Measurements from ENCODE around the gene PPOX.

The PPOX gene

GRCh38 chr1:161218301-161219077 is 52.3 kb downstream of the PPOX start:
- Histone ChIP-seq H3K4me3 (ENCODE audit: low read length) (no peak overlapping the region), H3K4me1 (ENCODE audit: insufficient read depth, low read length) (peaks cover 5% of the 10 kb centered on the region), H3K27me3 (ENCODE audit: insufficient read depth, low read length) (no peaks in the 10 kb centered on the region), H2AFZ (ENCODE audit: low read depth, low read length) (no peak overlapping the region), H3K36me3 (ENCODE audit: insufficient read depth, low read length) (peaks cover 16% of the 10 kb centered on the region), H3K9me3 (ENCODE audit: low read length) (no peaks in the 10 kb centered on the region)

GRCh38 chr1:161219078-161219892 is 53.1 kb downstream of the PPOX start:
- no peak overlapping the region for H2AFZ ChIP-seq (ENCODE audit: low read depth, low read length)
- no peaks in the 10 kb centered on the region for H3K9me3 ChIP-seq (ENCODE audit: low read length)
- H3K27me3 ChIP-seq (ENCODE audit: insufficient read depth, low read length): no peaks in the 10 kb centered on the region
- H3K36me3 ChIP-seq (ENCODE audit: insufficient read depth, low read length): peaks cover 8% of the 10 kb centered on the region
- H3K4me3 ChIP-seq (ENCODE audit: low read length): no peak overlapping the region
- peaks cover 5% of the 10 kb centered on the region for H3K4me1 ChIP-seq (ENCODE audit: insufficient read depth, low read length)

DNA sequence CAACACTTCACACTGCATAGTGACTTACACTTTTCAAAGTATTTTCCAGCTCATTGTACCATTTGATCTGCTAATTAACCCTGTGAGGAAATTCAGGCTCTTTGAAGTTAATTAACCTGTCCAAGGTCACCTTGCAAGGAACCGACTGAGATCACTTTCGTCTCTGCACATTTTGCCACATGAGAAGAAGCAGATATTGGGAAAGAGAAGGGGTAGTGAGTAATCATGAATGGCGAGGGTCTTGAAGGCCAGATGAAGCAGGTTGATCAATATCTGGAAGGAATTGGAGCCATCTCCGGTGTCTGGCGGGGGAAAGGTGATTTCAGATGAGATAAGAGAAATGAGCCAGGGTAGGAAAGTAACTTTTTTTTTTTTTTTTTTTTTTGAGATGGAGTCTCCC is 53.8 kb downstream of the PPOX start:
- no peaks in the 10 kb centered on the region for H3K27me3 ChIP-seq (ENCODE audit: insufficient read depth, low read length)
- no peak overlapping the region for H2AFZ ChIP-seq (ENCODE audit: low read depth, low read length)
- H3K36me3 ChIP-seq (ENCODE audit: insufficient read depth, low read length): peaks cover 4% of the 10 kb centered on the region
- H3K9me3 ChIP-seq (ENCODE audit: low read length): no peaks in the 10 kb centered on the region
- H3K4me1 ChIP-seq (ENCODE audit: insufficient read depth, low read length): peaks cover 5% of the 10 kb centered on the region
- no peak overlapping the region for H3K4me3 ChIP-seq (ENCODE audit: low read length)
